OCI-LY3 (cell line): ENCODE results near the gene BCR.

ENCODE experiments used
- H2AFZ ChIP-seq: fragments of 200-600, 300-600 bp; shearing (Covaris generic); 2 replicates; pipeline ENCODE4 v1.6.0; 2014; ENCODE audit warnings: antibody characterized with exemption, low read depth, low read length
- H3K27ac ChIP-seq: fragments of 200-600, 300-600 bp; sonication (generic); 2 replicates; pipeline ENCODE4 v1.5.1; 2014; ENCODE audit warnings: mild to moderate bottlenecking, low read length, moderate library complexity, mixed read lengths
- H3K27me3 ChIP-seq: fragments of 200-600, 300-600 bp; sonication (generic); 2 replicates; pipeline ENCODE4 v1.6.1; 2014; ENCODE audit warnings: low read depth, low read length, mixed read lengths
- H3K36me3 ChIP-seq: fragments of 200-600, 300-600 bp; sonication (generic); replicated peaks from 2 replicates; pipeline ENCODE3; 2014; ENCODE audit warnings: low read depth, low read length, mixed read lengths
- H3K4me1 ChIP-seq: fragments of 300-600, 200-600 bp; sonication (generic); 2 replicates; pipeline ENCODE4 v1.6.1; 2014; ENCODE audit warnings: low read length, mixed read lengths
- H3K4me2 ChIP-seq: fragments of 200-600, 300-600 bp; sonication (generic); 2 replicates; pipeline ENCODE4 v1.6.1; 2014; ENCODE audit warnings: low read length, mixed read lengths
- H3K4me3 ChIP-seq: fragments of 300-600, 200-600 bp; sonication (generic); 2 replicates; pipeline ENCODE4 v1.5.1; 2014; ENCODE audit warnings: antibody characterized with exemption, mild to moderate bottlenecking, low read length, moderate library complexity
- H3K79me2 ChIP-seq: fragments of 300-600, 200-600 bp; shearing (Covaris generic); 2 replicates; pipeline ENCODE4 v1.6.1; 2014; ENCODE audit warnings: mild to moderate bottlenecking, low read length, mixed read lengths
- H3K9ac ChIP-seq: fragments of 300-600, 200-600 bp; shearing (Covaris generic); 2 replicates; pipeline ENCODE4 v1.6.0; 2014; ENCODE audit warnings: mild to moderate bottlenecking, low read length, moderate library complexity
- H3K9me3 ChIP-seq: fragments of 200-600, 300-600 bp; shearing (Covaris generic); 2 replicates; pipeline ENCODE4 v1.6.1; 2014; ENCODE audit warnings: low read length, mixed read lengths; ENCODE audit not compliant: insufficient read depth
- H4K20me1 ChIP-seq: fragments of 200-600, 300-600 bp; sonication (generic); 2 replicates; pipeline ENCODE4 v1.6.1; 2016; ENCODE audit warnings: low read length, mixed read lengths; ENCODE audit not compliant: insufficient read depth
- CTCF ChIP-seq: fragments of 200-600, 300-600 bp; sonication (generic); IDR thresholded peaks from 2 replicates; pipeline ENCODE4 v1.5.1; 2014; ENCODE audit warnings: antibody characterized with exemption, low read length, low read depth
- EZH2phosphoT487 ChIP-seq: fragments of 200-600 bp; shearing (Covaris generic); IDR thresholded peaks from 2 replicates; pipeline ENCODE4 v1.6.1; 2018; ENCODE audit warnings: antibody characterized with exemption, mixed run types, low read depth

The BCR gene

GRCh38 chr22:23207729-23208393 lies 27.6 kb downstream of the BCR start:
- Histone ChIP-seq H3K4me1 (0 out of 2 replicates have a peak, but pooled peaks cover 1% of the 10 kb centered on the region), H3K4me2 (no peak overlapping the region), H3K27me3 (no peaks in the 10 kb centered on the region)

GRCh38 chr22:23210428-23211170 lies 30.3 kb downstream of the BCR start:
- H3K27me3 ChIP-seq = no peaks in the 10 kb centered on the region
- H3K9ac ChIP-seq = no peak overlapping the region
- H3K4me2 ChIP-seq = no peak overlapping the region
- no peak overlapping the region for H2AFZ ChIP-seq
- H3K79me2 ChIP-seq = no peaks in the 10 kb centered on the region
- no peak overlapping the region for H3K27ac ChIP-seq
- H3K4me3 ChIP-seq = no peak overlapping the region
- no peak for TF ChIP-seq EZH2phosphoT487
- no peaks in the 10 kb centered on the region for H3K9me3 ChIP-seq
- H3K36me3 ChIP-seq = no peaks in the 10 kb centered on the region
- H4K20me1 ChIP-seq = no peaks in the 10 kb centered on the region
- H3K4me1 ChIP-seq = 0 out of 2 replicates have a peak, but pooled peaks cover 3% of the 10 kb centered on the region

More at GRCh38 chr22:23207729-23208393, 27.6 kb downstream of the BCR start:
- no peak overlapping the region for H3K9ac ChIP-seq
- no peak overlapping the region for H3K4me3 ChIP-seq
- no peaks in the 10 kb centered on the region for H3K9me3 ChIP-seq
- no peaks in the 10 kb centered on the region for H4K20me1 ChIP-seq
- H3K79me2 ChIP-seq = no peaks in the 10 kb centered on the region
- H3K36me3 ChIP-seq = no peaks in the 10 kb centered on the region
- no peak for TF ChIP-seq EZH2phosphoT487
- TF ChIP-seq CTCF = no peak
- H3K27ac ChIP-seq = no peak overlapping the region
- H2AFZ ChIP-seq = no peak overlapping the region

- Histone ChIP-seq H3K36me3 (no peaks in the 10 kb centered on the region), H3K79me2 (no peaks in the 10 kb centered on the region), H3K4me1 (0 out of 2 replicates have a peak, but pooled peaks cover 3% of the 10 kb centered on the region), H3K4me2 (no peak overlapping the region), H4K20me1 (no peaks in the 10 kb centered on the region), H3K9ac (no peak overlapping the region), H3K9me3 (no peaks in the 10 kb centered on the region), H3K27me3 (no peaks in the 10 kb centered on the region), H2AFZ (no peak overlapping the region), H3K27ac (no peak overlapping the region), H3K4me3 (no peak overlapping the region)
- no peak for TF ChIP-seq CTCF
- no peak for TF ChIP-seq EZH2phosphoT487
Observed at GRCh38 chr22:23211622-23212021, 31.3 kb downstream of the BCR start.

GRCh38 chr22:23212061-23213021 lies 32.0 kb downstream of the BCR start:
- no peak overlapping the region for H3K4me2 ChIP-seq
- no peaks in the 10 kb centered on the region for H4K20me1 ChIP-seq
- no peak overlapping the region for H3K27ac ChIP-seq
- H2AFZ ChIP-seq = no peak overlapping the region
- H3K9ac ChIP-seq = no peak overlapping the region
- H3K4me1 ChIP-seq = 0 out of 2 replicates have a peak, but pooled peaks cover 3% of the 10 kb centered on the region
- no peaks in the 10 kb centered on the region for H3K27me3 ChIP-seq
- no peaks in the 10 kb centered on the region for H3K9me3 ChIP-seq
- no peak overlapping the region for H3K4me3 ChIP-seq
- TF ChIP-seq EZH2phosphoT487 (no peak), CTCF (no peak)
- H3K79me2 ChIP-seq = no peaks in the 10 kb centered on the region
- H3K36me3 ChIP-seq = no peaks in the 10 kb centered on the region
